K562 treated with DMSO at 1 percent for 48 hours (cell line): Measurements from ENCODE around the gene DCAF8L1. TPM values are rescaled to one million over a fixed set of nuclear protein-coding genes. Genes with fewer than 3 reads are reported as not detected.

ENCODE experiments used
- total RNA-seq: library from RNA; unstranded; fragments of 300-600 nt; gene quantifications from 2 replicates; pipeline ENCODE4 v1.2.3, GENCODE V29; 2022; ENCODE audit warnings: low replicate concordance; ENCODE audit errors: extremely low read depth

DCAF8L1 gene
- not detected in 2 replicates for total RNA-seq

DNA sequence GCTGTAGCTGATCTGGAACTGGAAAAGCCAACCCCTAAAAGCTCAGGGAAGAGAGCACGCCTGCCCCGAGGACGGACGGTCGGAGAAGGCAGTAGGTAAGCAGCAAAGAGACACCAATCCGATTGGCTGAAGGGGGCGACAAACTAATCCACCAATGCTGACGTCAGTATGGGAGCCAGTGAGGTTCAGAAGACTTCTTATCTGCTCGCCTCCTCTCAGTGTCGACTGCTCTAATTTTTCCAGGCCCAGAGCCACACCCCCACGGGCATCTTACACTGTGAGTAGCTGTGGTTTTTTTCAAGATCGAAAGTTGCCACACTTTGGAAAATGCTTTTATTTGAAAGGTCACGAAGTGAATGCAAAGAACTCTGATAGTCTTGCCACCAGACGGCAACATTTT is at the start of gene DCAF8L1:
Gene DCAF8L1 (minus strand): TSS at position 101 of the 400 bp plus-strand sequence. CDS start 115 bp downstream, outside the sequence.

Other genes starting within 250 kb of the DCAF8L1 start
- not detected in 2 replicates for gene MAGEB10, start 173.5 kb downstream of the DCAF8L1 start, total RNA-seq